NB4 (cell line): ENCODE data around the gene GCK.

Source experiments
- CTCF ChIP-seq: IDR thresholded peaks from one replicate; pipeline ENCODE4 v1.5.1; 2012; ENCODE audit warnings: low read depth, low read length
- POLR2A ChIP-seq: IDR thresholded peaks from 2 replicates; pipeline ENCODE4 v1.6.1; 2011; ENCODE audit warnings: mild to moderate bottlenecking; ENCODE audit not compliant: insufficient read length; ENCODE audit errors: extremely low read depth

GRCh38 chr7:44113764-44114354 is 75.4 kb downstream of the GCK start:
- TF ChIP-seq POLR2A (peak; percentile 12), CTCF (no peak)
